ENCODE data around the gene SARDH. TPM values are rescaled to one million over a fixed set of nuclear protein-coding genes. Genes with fewer than 3 reads are reported as not detected.

SARDH gene
- total RNA-seq (1 to 10 TPM; 1.0 to 4.5 (median 3.1) TPM), polyA plus RNA-seq (1 to 10 TPM; 1.3 to 1.5 (median 1.5) TPM)
- long read RNA-seq, donor 1, partial matches to known transcripts, result 0 of 2 reads
- long read RNA-seq, donor 1, other reads (novel, unspliced or antisense), result 0 of 2 reads
- long read RNA-seq, donor 2, partial matches to known transcripts, result 0 of 1 reads
- long read RNA-seq, donor 2, other reads (novel, unspliced or antisense), result 0 of 1 reads

- DNase-seq, result peak; percentile 87
- Histone ChIP-seq H3K4me1 (peaks cover 0 to 39% (median 25%) of the 10 kb centered on the region in 6 donors), H3K4me3 (peak within 1 kb of the TSS; percentile 18 to 66 (median 35)), H3K9me3 (no peaks in the 10 kb centered on the region), H3K36me3 (no peaks in the 10 kb centered on the region), H3K27ac (peak within 1 kb of the TSS in 3 of 8 donors; percentile 37 to 54 (median 50)), H3K27me3 (replicated peaks in 1 of 7) (peaks cover 0 to 42% (median 0%) of the 10 kb centered on the region in 7 donors)
- intact Hi-C loops (cut with DNase I; ENCODE audit: low total_unique reads), result no loop called here
- 21 to 35% (median 24%) methylated on average over 11 to 25 of the region's 25 CpGs for WGBS, 5 donors
- TF ChIP-seq POLR2AphosphoS5 (IDR thresholded peaks at IDR 0.05), result no peak
- no peak for TF ChIP-seq POLR2A (IDR thresholded peaks at IDR 0.05)
- TF ChIP-seq, protein P1, sequence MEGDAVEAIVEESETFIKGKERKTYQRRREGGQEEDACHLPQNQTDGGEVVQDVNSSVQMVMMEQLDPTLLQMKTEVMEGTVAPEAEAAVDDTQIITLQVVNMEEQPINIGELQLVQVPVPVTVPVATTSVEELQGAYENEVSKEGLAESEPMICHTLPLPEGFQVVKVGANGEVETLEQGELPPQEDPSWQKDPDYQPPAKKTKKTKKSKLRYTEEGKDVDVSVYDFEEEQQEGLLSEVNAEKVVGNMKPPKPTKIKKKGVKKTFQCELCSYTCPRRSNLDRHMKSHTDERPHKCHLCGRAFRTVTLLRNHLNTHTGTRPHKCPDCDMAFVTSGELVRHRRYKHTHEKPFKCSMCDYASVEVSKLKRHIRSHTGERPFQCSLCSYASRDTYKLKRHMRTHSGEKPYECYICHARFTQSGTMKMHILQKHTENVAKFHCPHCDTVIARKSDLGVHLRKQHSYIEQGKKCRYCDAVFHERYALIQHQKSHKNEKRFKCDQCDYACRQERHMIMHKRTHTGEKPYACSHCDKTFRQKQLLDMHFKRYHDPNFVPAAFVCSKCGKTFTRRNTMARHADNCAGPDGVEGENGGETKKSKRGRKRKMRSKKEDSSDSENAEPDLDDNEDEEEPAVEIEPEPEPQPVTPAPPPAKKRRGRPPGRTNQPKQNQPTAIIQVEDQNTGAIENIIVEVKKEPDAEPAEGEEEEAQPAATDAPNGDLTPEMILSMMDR (IDR thresholded peaks at IDR 0.05 in 8 of 11, conservative IDR thresholded peaks at IDR 0.05 in 3 of 11), result no peak
Observed at GRCh38 chr9:133737774-133738639, at the start of gene SARDH. SARDH (minus strand) TSS chr9:133738352; CDS start chr9:133734173, 4,179 bp downstream.

GRCh38 chr9:133787754-133788025 lies 49.5 kb upstream of the SARDH start:
- Histone ChIP-seq H3K27ac (peak overlapping the region in 5 of 8 donors; percentile 68 to 86 (median 79)), H3K9me3 (no peaks in the 10 kb centered on the region), H3K4me3 (no peak overlapping the region), H3K36me3 (peaks cover 0 to 72% (median 3%) of the 10 kb centered on the region in 6 donors), H3K27me3 (replicated peaks in 1 of 7) (peaks cover 0 to 70% (median 0%) of the 10 kb centered on the region in 7 donors), H3K4me1 (peaks cover 15 to 83% (median 71%) of the 10 kb centered on the region in 6 donors)
- intact Hi-C loops (cut with DNase I; ENCODE audit: low total_unique reads), result no loop called here
- 41 to 66% (median 54%) methylated on average over 3 to 5 of the region's 5 CpGs for WGBS, 5 donors
- TF ChIP-seq POLR2A (IDR thresholded peaks at IDR 0.05), result no peak
- TF ChIP-seq, protein P1 (IDR thresholded peaks at IDR 0.05 in 8 of 11, conservative IDR thresholded peaks at IDR 0.05 in 3 of 11), result no peak
- no peak for TF ChIP-seq POLR2AphosphoS5 (IDR thresholded peaks at IDR 0.05)
- peak; percentile 92 for DNase-seq

- Histone ChIP-seq H3K27ac (peak overlapping the region; percentile 13 to 86 (median 71)), H3K4me1 (peaks cover 15 to 85% (median 74%) of the 10 kb centered on the region in 6 donors), H3K27me3 (replicated peaks in 1 of 7) (peaks cover 0 to 68% (median 0%) of the 10 kb centered on the region in 7 donors), H3K4me3 (peak overlapping the region in 1 of 8 donors; percentile 22), H3K36me3 (peaks cover 0 to 73% (median 3%) of the 10 kb centered on the region in 6 donors), H3K9me3 (no peaks in the 10 kb centered on the region)
- WGBS, 5 donors, result 73 to 79% (median 75%) methylated on average over 14 to 17 of the region's 17 CpGs
- intact Hi-C loops (cut with DNase I; ENCODE audit: low total_unique reads), result no loop called here
- no peak for DNase-seq
- TF ChIP-seq POLR2AphosphoS5 (IDR thresholded peaks at IDR 0.05), result no peak
- TF ChIP-seq, protein P1 (IDR thresholded peaks at IDR 0.05 in 8 of 11, conservative IDR thresholded peaks at IDR 0.05 in 3 of 11), result no peak
- TF ChIP-seq POLR2A (IDR thresholded peaks at IDR 0.05), result no peak
Observed at GRCh38 chr9:133786907-133787753, 49.0 kb upstream of the SARDH start.

Data from spleen (tissue), 13 donors.